SK-N-SH treated with all-trans-retinoic acid at 6 μM for 48 hours (cell line): Measurements from ENCODE around the gene ZBTB46.

ENCODE experiments used
- ESRRG ChIP-seq: fragments of 250-450 bp; sonication (Bioruptor Pico); IDR thresholded peaks from 2 replicates; pipeline ENCODE4 v1.6.1; 2021; ENCODE audit warnings: mild to moderate bottlenecking
- RARB ChIP-seq: fragments of 250-450 bp; sonication (Bioruptor Pico); IDR thresholded peaks from 2 replicates; pipeline ENCODE4 v1.8.0; 2021; ENCODE audit warnings: mild to moderate bottlenecking, moderate library complexity
- SNAI2 ChIP-seq: fragments of 250-450 bp; sonication (Bioruptor Pico); IDR thresholded peaks from 2 replicates; pipeline ENCODE4 v1.5.0; 2020; ENCODE audit warnings: mild to moderate bottlenecking, moderate library complexity
- TCF4 ChIP-seq: fragments of 250-450 bp; sonication (Bioruptor Pico); IDR thresholded peaks from 2 replicates; pipeline ENCODE4 v1.8.0; 2021; ENCODE audit warnings: mild to moderate bottlenecking, moderate library complexity, borderline replicate concordance
- TOX ChIP-seq: fragments of 250-450 bp; sonication (Bioruptor Pico); IDR thresholded peaks from 2 replicates; pipeline ENCODE4 v1.8.0; 2021; ENCODE audit warnings: mild to moderate bottlenecking, moderate library complexity, borderline replicate concordance
- TSHZ2 ChIP-seq: fragments of 250-450 bp; sonication (Bioruptor Pico); IDR thresholded peaks from 2 replicates; pipeline ENCODE4 v1.5.0; 2020; ENCODE audit warnings: mild to moderate bottlenecking, moderate library complexity
- TF ChIP-seq, protein P1 (sequence below): fragments of 250-450 bp; sonication (Bioruptor Pico); IDR thresholded peaks from 2 replicates; pipeline ENCODE4 v1.8.0; 2020; ENCODE audit warnings: mild to moderate bottlenecking, moderate library complexity, borderline replicate concordance

DNA sequence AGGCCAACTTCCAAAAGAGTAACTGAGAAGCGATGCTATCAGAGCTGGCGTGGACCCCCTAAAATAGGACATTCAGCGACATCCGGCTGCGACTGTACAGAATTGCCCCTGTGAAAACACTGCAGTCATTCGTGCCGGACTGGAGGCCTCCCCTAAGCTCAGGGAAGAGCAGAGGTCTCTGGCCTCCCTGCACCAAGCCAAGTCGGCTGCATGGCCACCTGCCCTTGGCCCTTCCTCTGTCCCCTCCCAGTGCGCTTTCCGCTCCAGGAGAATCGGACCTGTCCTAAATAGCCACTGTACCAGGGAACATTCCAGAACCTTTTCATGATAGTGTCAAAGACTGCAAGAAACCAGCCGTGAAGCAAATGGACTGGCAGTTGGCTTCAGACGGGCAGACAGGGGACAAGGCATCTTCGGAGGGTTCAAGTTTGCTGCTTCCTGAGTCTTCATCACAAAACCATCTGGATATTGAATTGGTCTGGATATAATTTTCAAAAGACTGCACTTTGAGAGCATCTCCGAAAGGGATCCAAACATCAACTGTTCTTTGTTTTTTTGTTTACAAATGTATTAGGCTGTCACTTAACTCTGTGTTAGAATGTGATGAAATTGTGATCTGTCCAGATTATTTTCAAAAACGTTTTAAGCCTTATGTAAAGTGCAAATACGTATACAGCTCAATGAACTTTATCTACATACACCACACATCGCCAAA is 75.0 kb downstream of the ZBTB46 start:
- TF ChIP-seq SNAI2 (CRISPR knock-in tag) (no peak), ESRRG (CRISPR knock-in tag) (no peak), TOX (no peak), TSHZ2 (CRISPR knock-in tag) (no peak), TCF4 (CRISPR knock-in tag) (no peak), RARB (CRISPR knock-in tag) (no peak)
- TF ChIP-seq, protein P1, sequence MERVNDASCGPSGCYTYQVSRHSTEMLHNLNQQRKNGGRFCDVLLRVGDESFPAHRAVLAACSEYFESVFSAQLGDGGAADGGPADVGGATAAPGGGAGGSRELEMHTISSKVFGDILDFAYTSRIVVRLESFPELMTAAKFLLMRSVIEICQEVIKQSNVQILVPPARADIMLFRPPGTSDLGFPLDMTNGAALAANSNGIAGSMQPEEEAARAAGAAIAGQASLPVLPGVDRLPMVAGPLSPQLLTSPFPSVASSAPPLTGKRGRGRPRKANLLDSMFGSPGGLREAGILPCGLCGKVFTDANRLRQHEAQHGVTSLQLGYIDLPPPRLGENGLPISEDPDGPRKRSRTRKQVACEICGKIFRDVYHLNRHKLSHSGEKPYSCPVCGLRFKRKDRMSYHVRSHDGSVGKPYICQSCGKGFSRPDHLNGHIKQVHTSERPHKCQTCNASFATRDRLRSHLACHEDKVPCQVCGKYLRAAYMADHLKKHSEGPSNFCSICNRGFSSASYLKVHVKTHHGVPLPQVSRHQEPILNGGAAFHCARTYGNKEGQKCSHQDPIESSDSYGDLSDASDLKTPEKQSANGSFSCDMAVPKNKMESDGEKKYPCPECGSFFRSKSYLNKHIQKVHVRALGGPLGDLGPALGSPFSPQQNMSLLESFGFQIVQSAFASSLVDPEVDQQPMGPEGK (CRISPR knock-in tag), result no peak
